ENCODE data around the gene BHMT2.

BHMT2 gene, protein sequence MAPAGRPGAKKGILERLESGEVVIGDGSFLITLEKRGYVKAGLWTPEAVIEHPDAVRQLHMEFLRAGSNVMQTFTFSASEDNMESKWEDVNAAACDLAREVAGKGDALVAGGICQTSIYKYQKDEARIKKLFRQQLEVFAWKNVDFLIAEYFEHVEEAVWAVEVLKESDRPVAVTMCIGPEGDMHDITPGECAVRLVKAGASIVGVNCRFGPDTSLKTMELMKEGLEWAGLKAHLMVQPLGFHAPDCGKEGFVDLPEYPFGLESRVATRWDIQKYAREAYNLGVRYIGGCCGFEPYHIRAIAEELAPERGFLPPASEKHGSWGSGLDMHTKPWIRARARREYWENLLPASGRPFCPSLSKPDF

DNA sequence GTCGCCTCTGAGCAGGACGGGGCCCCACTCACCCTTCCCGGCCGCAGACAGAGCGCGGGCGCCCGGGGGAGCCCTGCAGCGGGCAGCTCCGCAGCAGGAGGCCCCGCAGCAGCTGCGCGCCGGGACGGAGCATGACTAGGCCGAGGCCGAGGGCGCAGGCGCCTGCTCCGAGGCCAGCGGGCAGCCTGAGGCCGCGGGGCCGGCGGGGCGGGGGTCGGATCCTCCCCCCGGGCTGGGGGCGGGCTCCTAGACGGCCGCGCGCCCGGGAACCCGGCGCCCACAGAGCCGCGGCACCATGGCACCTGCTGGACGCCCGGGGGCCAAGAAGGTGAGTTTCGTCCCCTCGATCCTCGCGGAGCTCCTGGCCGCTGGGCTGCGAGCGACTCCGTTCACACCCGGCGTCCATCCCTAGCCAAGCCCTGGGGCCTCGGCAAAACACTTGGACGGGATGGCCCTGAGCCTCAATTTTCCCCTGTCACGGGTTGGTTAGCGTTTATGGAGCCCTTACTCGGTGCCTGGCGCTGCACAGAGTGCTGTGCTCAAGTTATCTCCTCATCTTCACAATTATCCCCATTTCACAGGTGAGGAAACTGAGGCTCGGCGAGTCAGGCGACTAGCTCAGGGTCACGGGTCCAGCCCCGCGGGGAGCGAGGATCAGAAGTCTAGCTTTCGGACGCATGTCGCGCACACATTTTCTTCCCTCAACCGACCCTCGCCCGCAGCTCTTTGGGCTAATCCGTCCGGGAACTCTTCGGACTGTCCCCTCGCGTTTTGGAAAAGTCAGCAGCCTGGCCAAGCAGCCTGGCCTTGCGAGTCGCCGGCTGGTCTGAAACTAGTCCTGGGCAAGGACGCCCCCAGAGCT, at the start of gene BHMT2, which contains the start of gene DMGDH:
Gene BHMT2, plus strand, starts transcription at position 280 of the 862 bp plus-strand sequence. Its CDS starts 16 bp downstream, at position 296.
Gene DMGDH, minus strand, starts transcription at position 187 of the 862 bp plus-strand sequence. Its CDS starts 54 bp downstream, at position 133.
- in situ Hi-C loops (cut with HindIII; ENCODE audit: low sequenced_read_pairs) = no loop called here

DNA sequence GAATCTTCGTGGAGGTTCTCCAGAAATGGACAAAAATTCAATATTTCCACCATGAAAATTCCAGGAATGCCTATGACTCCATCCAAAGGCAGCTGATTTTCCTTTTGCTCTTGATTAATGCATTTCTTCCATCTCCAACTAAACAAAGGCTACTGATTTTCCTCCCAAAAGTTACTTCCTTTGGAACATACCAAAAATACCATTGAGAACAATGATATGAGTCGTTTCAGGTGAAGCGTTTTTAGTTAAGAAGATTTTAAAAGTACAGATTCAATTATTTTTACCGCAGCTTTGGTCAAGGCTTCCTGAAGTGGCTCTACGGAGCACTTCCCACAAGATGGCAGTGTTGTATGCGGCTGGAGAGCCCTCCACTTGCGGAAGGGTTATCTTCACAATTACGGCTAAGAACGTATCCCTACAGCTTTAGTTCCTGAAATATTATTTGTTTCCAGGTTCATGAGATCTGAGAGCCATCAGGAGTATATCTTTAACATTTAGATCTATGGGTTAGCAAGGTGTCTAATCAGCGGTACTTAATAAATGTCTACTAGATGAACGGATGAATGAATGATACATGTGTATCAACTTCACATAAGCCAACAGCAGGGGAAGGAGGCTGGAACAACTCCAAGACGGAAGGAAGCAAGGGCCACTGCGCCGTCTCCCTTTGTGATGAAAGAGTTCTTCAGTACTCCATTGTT, 48.6 kb upstream of the BHMT2 start:
- in situ Hi-C loops (cut with HindIII; ENCODE audit: low sequenced_read_pairs) = no loop called here

DNA sequence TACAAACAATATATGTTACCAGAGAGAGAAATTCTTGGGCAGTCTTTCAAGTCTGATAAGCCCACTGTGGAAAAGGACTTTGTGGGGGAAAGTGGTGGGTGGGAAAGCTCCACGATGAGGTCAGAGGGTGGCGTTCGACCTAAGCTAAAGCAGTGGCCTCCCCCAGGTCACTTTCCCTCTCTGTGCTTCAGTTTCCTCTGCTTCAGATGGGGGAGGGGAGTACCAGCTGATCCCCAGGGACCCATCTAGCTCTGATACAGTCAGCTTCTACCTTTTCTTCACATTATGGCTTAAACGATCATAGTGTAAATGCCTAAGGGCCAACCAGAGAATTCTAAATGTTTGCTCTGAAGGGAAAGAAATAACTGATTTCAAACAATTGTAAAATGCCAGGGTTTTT, 47.8 kb upstream of the BHMT2 start:
- in situ Hi-C loops (cut with HindIII; ENCODE audit: low sequenced_read_pairs) = no loop called here

GRCh38 chr5:79022771-79023170, 46.8 kb upstream of the BHMT2 start:
- in situ Hi-C loops (cut with HindIII; ENCODE audit: low sequenced_read_pairs) = no loop called here

- in situ Hi-C loops (cut with HindIII; ENCODE audit: low sequenced_read_pairs) = no loop called here
Measured at GRCh38 chr5:79023348-79023747, 46.2 kb upstream of the BHMT2 start.

- in situ Hi-C loops (cut with HindIII; ENCODE audit: low sequenced_read_pairs) = no loop called here
Measured at GRCh38 chr5:79023947-79024346, 45.6 kb upstream of the BHMT2 start.

- in situ Hi-C loops (cut with HindIII; ENCODE audit: low sequenced_read_pairs) = no loop called here
Measured at GRCh38 chr5:79025054-79025472, 44.5 kb upstream of the BHMT2 start.

GRCh38 chr5:79030663-79031484, 38.7 kb upstream of the BHMT2 start:
- in situ Hi-C loops (cut with HindIII; ENCODE audit: low sequenced_read_pairs) = no loop called here

DNA sequence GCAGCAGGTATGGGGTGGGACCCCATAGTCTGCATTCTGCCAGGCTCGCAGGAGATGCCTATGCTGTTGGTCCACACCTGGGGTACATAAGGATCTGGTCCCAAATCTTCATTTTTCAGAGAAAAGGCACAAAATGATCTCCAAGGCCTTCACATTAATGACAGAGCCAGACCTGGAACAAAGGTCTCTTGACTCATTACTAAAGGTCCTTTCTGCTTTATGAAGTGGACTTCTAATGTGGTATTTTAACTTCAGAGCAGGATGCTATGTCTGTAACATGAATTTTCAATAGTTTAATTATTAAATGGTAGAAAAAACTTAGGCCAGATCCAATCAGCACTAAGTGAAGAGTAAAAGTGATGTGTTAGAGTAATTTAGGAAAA, 38.1 kb upstream of the BHMT2 start:
- in situ Hi-C loops (cut with HindIII; ENCODE audit: low sequenced_read_pairs) = no loop called here

DNA sequence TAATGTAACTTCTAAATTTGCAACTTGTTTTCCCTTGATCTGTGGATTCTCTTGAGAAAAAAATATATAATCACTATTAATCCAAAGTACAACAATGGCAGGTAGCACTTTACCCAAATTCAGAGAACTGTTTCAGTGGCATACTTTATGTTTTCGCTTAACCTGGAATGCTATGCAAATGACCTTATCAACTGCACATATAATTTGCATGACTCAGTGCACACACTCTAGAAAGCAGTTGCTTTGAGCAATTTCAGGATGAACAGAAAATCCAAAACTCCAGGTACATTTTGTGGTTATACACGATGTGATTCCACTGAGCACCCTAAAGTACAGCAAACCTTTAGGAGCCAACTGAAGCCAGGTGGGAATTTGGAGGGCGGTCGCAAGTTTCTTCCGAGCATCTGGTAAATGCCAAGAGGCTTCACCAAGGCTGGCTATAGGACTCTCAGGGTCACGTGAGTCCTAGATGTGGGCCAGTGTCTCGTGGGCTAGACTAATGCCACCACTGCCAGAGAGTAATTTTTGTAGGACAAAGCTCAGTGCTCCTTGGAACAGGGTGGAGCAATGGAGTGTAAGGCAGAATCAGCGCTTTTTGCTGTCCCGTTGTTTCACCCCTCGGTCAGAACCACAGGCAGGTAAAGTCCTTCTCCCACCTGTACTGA, 37.4 kb upstream of the BHMT2 start:
- in situ Hi-C loops (cut with HindIII; ENCODE audit: low sequenced_read_pairs) = no loop called here

- in situ Hi-C loops (cut with HindIII; ENCODE audit: low sequenced_read_pairs) = no loop called here
Measured at GRCh38 chr5:79032782-79033181, 36.8 kb upstream of the BHMT2 start.

GRCh38 chr5:79035237-79035636, 34.3 kb upstream of the BHMT2 start:
- in situ Hi-C loops (cut with HindIII; ENCODE audit: low sequenced_read_pairs) = no loop called here

DNA sequence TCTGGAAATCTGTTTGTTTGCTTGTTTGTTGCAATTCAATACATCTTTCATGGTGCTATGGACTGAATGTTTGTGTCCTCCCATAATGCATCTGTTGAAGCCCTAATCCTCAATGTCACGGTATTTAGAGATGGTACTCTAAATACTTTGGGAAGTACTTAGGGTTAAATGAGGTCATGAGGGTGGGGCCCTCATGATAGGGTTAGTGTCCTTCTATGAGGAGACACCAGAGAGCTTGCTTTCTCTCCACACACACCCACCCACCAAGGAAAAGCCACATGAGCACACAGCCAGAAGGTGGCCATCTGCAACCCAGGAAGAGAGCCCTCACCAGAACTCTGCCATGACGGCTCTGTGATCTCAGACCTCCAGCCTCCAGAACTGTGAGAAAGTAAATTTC, 32.8 kb upstream of the BHMT2 start:
- in situ Hi-C loops (cut with HindIII; ENCODE audit: low sequenced_read_pairs) = no loop called here

GRCh38 chr5:79042188-79042587, 27.4 kb upstream of the BHMT2 start:
- in situ Hi-C loops (cut with HindIII; ENCODE audit: low sequenced_read_pairs) = no loop called here

GRCh38 chr5:79047199-79047598, 22.4 kb upstream of the BHMT2 start:
- in situ Hi-C loops (cut with HindIII; ENCODE audit: low sequenced_read_pairs) = no loop called here

- in situ Hi-C loops (cut with HindIII; ENCODE audit: low sequenced_read_pairs) = no loop called here
Measured at GRCh38 chr5:79048437-79048836, 21.1 kb upstream of the BHMT2 start.

GRCh38 chr5:79050498-79050897, 19.1 kb upstream of the BHMT2 start:
- in situ Hi-C loops (cut with HindIII; ENCODE audit: low sequenced_read_pairs) = no loop called here

DNA sequence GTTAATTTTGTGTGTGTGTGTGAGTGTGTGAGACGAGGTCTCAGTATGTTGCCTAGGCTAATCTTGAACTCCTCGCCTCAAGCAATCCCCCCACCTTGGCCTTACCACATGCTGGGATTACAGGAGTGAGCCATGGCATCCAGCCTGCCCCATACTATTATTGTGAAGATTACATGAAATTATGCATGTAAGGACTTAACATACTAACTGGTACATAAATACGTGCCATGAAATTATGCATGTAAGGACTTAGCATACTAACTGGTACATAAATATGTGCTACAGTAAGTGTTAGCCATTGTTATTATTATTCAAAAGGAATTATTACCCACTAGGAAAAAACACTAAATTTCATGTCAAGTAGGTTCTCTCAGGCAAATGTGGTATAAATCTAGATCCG, 16.2 kb upstream of the BHMT2 start:
- in situ Hi-C loops (cut with HindIII; ENCODE audit: low sequenced_read_pairs) = no loop called here

DNA sequence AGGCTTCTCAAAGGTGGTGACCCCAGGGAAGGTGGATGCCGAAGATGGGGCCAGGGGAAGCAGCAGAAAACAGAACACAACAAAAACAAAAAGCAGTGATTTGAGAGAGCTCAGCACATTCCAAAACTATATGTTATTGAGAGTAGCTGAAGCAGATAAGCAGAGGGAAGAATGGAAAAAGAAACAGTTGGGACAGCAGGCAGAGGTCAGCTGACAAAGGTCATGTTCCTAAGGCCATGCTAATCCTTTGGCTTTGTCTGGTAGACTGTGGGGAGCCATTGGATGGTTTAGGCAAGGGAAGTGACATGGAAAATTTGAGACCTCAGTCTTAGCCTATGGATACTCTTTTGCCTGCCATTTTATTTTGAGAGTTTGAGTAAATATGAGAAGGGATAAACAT, 14.6 kb upstream of the BHMT2 start:
- in situ Hi-C loops (cut with HindIII; ENCODE audit: low sequenced_read_pairs) = no loop called here

DNA sequence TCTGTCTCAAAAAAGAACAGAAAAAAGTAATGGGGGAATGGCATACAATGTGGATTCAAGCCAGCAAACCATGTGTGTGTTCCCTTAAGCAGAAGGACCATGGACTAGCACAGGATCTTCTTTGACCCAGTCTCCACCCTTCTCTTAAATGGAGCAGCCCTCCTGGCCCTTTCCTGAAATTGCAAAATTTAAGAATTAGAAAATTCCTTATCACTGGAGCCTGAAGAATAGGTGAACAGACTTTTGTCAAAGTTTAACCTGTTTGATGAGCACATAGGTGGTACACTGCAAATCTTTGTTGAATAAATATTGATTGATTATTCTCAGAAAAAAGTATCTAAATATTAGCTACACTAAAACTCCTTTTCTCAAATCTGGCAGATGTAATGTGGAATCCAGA, 12.7 kb upstream of the BHMT2 start:
- in situ Hi-C loops (cut with HindIII; ENCODE audit: low sequenced_read_pairs) = no loop called here

Measured in endothelial cell of hepatic sinusoid (primary cell).